NCI-H82 treated with DMSO at 0.1 percent for 48 hours (cell line): Measurements from ENCODE around the gene SYT13.
A peak's percentile ranks its signal among the peaks of the same experiment; 100 is the strongest.

Source experiments
- DNase-seq: peaks from one replicate; lab custom pipeline; 2025; ENCODE audit not compliant: unreplicated experiment; lab: John Stamatoyannopoulos, UW

The SYT13 gene

GRCh38 chr11:45275828-45276227 is 10.3 kb downstream of the SYT13 start:
- no peak for DNase-seq

DNA sequence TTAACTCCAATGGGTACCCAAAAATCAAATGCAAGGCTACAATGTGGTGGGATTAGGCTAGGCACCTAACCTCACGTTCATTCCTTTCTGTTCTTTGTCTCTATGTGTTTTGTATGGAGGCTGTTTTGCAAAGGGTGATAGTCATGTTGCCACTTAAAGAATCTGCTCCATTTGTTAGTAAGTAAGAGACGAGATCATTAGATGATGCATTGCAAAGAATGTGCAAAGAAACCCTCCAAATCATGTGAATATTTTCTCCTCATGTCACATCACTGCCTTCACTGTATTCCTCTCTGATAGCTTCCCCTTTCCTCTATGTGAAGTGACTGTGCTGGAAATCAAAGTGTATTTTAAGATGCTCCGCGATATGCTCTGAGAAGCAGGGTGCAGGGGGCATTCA is 11.9 kb downstream of the SYT13 start:
- no peak for DNase-seq

DNA sequence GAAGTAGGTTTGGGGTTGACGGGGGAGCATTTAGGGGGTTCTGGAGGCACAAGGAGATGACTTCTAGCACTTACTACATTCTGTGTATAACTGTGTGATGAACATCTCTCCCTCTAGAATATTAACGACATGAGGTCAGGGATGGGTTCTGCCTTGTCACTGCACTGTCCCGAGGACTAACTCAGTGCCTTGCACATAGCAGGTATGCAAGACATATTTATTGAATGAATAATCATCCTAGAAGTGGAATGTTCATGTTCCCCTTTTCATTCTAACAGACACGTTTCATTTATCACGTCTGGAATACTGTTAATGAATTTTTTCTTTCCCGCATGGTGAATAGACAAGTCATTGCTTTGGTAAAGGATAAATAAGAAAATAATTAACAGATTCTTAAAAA is 12.6 kb downstream of the SYT13 start:
- no peak for DNase-seq

DNA sequence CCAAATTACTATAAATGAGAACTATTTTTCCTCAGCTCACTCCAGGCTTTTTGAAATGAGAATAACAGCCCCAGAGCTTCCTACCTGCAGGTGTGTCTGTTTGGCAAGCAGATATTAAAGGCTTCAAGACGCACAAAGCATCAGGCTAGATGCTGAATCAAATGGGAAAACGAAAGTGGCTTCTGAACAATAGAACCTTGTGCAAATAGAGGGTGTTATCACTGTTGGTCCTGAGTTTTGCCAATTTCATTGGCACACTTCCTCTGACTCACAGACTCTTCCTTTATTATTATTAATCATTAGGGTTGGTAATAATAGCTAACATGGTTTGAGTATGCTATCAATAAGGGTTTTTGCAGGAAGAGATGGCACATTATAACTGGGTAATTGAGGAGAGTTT is 13.4 kb downstream of the SYT13 start:
- no peak for DNase-seq

DNA sequence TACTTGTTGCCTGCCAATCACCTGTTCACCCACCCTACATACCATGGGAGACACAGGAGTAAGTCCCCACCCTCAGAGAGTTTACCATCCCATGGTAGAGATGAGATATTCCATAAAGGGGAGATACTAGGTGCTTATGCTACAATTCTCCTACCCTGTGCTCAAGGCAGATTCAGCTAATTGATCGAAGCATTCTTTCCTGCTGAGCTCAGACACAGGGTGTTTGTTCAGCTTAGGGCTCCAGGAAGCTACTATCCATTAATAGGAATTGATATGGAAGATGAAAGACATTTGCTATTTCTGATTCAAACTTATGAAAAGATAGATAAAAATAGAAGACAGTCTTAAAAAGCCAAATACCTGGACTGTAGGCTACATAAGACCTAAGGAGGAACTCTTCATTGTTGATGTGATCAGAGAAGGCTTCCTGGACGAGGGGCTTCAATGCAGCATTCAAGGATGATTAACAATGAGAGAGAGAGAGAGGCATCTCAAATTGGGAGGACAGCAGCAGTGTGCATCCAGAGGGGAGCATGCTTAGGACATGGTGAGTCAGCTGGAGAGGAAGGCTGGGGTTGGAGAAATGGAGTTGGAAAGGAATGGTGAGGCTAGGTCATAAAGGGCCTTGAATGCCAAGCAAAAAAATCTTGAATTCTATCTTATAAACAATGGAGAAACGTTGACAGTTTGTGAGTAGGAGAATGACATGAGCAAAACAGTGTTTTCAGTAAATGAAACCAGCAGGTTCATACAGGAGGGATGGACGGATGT is 15.0 kb downstream of the SYT13 start:
- no peak for DNase-seq

DNA sequence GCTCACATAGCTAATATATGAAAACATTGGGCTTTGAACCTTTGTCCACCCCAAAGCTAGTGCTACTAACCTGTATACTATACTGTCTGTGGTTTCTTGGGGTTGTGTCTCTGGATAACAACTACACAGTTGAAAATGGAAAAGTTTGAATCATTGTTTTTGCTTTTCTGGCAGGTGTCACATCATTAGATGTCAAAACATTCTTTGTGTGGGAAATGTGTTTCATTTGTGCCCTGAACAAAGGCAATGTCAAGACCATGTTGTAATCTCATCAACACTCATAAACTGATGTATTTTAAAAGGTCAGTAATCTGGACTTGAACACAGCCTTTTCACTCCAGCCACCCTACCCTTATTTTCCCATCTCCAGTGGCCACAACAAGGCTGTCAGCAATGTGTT is 16.5 kb downstream of the SYT13 start:
- DNase-seq: no peak

- no peak for DNase-seq
Observed at GRCh38 chr11:45267652-45268299, 18.4 kb downstream of the SYT13 start.

- DNase-seq: no peak
Observed at GRCh38 chr11:45267052-45267451, 19.1 kb downstream of the SYT13 start.

- no peak for DNase-seq
Observed at GRCh38 chr11:45266676-45267020, 19.5 kb downstream of the SYT13 start.

GRCh38 chr11:45265969-45266675 is 20.0 kb downstream of the SYT13 start:
- no peak for DNase-seq

DNA sequence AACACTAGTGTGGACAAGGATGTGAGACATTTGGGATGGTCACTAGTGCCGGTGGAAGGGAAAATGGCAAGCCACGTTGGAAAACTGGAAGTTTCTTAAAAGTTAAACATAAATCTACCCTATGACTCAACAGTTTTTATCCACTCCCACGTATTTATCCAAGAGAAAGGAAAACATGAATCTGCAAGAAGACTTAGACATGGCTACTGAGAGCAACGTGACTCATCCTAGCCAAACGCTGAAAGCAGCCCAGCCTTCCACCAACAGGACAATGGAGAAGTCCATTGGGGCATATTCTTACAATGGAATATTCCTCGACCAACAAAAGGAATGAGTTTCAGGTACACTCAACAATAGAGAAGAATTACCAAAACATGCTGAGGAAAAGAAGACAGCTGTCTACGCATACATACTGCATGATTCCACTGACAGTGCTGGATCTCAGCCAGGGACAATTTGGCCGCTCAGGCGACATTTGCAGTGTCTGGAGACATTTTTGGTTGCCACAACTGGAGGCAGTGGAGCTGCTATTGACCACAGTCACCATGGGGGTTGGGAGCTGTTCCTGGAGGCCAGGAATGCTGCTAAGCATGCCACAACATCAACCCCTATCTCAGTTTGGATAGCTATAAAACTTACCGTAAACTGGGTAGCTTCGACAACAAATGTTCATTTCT is 21.2 kb downstream of the SYT13 start:
- DNase-seq: no peak

GRCh38 chr11:45263773-45264172 is 22.4 kb downstream of the SYT13 start:
- DNase-seq: no peak

DNA sequence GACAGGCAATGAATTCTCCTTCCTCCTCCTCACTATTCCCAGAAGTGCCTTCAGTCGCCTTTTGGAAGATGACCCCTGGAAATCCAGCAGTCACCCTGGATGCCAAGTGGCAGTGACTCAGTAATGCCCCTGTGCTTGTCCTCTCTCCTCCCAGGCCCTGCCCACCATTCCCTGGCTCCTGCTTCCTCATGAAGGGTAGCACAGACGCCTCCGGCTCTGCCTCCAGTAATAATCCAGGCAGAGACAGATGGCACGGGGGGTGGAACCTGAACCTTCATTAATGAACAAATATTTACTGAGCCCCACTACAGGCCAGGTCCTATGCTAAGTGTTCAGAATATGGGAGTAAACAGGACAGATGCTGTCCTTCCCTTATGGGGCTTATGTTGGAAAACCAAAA is 23.2 kb downstream of the SYT13 start:
- peak; percentile 61 for DNase-seq

DNA sequence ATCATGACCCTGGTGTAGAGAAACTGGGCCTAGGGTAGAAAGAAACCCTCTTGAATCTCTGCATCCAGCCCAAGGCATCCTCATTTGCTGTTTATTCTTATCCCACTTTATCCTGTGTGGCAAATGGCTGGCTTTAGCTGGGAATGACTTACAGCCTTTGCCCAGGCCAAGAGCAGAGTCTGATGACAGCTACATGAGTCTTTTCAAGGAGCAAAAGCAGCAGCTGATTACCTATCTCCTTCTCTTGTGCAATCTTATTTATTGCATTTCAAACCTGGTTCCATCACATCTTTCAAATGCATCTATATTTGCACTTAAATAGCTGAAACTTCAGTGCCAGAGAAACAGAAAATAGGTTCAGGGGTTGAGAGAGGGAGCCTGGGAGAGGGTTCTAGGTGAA is 26.1 kb downstream of the SYT13 start:
- DNase-seq: no peak

- no peak for DNase-seq
Observed at GRCh38 chr11:45259592-45259991, 26.5 kb downstream of the SYT13 start.

GRCh38 chr11:45258982-45259530 is 27.1 kb downstream of the SYT13 start:
- no peak for DNase-seq

GRCh38 chr11:45254070-45254469 is 32.1 kb downstream of the SYT13 start:
- no peak for DNase-seq

DNA sequence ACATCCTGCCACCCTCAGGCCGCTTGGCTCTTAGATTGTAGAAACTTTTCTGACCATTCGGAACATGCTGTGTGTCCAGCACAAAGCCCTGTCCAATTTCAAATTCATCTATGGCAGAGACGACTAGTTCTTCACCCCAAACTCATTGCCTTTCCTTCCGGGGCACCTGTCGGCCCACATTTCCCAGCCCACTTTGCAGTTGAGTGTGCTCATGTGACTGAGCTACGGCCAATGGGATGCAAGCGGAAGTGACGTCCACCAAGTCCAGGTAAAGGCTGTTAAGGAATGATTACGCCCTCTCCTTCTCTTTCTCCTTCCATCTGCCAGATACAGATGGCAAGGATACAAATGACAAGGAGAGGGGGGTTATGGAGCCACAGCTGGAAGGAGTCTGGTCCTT is 32.5 kb downstream of the SYT13 start:
- no peak for DNase-seq

DNA sequence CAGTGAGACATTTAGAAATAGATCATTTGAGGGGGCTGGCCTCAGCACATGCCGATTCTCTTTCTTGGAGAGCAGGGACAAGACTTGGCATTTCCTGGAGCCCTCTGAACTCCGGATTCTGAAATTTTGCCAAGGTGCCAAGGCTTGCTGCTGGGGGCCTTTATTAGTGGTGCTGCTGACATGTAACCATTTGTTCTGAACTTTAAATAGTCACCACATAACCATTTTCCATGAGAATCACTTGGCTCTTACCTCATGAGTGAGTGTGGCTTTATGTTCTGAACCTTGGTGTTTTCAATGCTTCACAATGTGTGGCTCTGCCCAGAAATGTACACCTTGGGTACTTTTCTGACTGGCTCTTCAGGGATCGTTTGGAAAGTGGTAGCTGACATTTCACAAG is 33.3 kb downstream of the SYT13 start:
- DNase-seq: no peak

DNA sequence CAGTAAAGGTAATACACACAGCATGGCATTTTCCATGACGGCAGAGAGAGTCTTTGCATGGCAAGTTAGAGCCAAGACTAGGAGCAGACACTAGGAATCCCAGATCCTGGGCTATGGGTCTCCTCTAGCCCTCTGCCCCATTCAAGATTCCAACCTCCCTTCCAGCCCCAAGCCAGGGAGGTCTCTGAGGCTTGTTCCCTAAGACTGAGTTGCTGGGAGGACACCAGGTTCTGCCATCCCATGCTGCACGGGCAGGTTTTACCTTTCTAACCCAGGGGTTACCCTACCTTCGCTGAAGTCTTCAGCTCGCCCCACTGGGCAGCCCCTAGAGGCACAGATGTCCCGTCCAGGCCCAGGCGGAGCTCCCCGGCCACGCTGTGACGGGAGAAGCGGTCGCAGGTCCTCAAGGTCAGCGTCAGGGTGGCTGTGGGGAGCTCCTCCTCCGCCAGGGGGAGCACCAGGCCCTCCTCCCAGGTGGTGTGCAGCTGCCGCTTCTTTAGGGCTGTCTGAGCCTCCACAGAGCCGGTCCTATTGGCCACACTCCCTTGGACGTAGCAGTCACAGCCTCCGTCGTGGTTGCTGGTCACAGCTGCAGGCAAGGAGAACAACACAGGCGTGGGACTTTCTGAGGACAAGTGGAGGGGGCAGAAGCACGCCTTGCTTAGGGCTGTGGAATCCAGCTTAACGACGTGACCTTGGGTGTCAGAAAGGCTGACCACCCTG is 33.8 kb downstream of the SYT13 start:
- DNase-seq: peak; percentile 8
